Keratinocyte (primary cell): Measurements from ENCODE around the gene VPREB1.
"Not testable (repeated sequence)": the region's sequence is repeated elsewhere in the genome, so short reads cannot be mapped to it uniquely, and the experiment has no call there.

Source experiments
- EZH2 ChIP-seq: IDR thresholded peaks from one replicate; pipeline ENCODE4 v1.6.1; 2012; ENCODE audit warnings: inconsistent platforms, mild to moderate bottlenecking, low read length, moderate library complexity
- TF ChIP-seq, protein P1 (sequence below), 3 experiments: IDR thresholded peaks in 1 of 3; conservative IDR thresholded peaks in 1 of 3; optimal IDR thresholded peaks in 1 of 3; 2 replicates in 2 of 3; 3 replicates in 1 of 3; pipeline versions ENCODE3 to v1.5.1; 2011; ENCODE audit warnings: low read length in 3 of 3, mild to moderate bottlenecking in 3 of 3, moderate library complexity in 2 of 3, control low read depth in 1 of 3, inconsistent platforms in 1 of 3; ENCODE audit not compliant: insufficient read depth in 2 of 3; ENCODE audit errors: extremely low read depth in 1 of 3

DNA sequence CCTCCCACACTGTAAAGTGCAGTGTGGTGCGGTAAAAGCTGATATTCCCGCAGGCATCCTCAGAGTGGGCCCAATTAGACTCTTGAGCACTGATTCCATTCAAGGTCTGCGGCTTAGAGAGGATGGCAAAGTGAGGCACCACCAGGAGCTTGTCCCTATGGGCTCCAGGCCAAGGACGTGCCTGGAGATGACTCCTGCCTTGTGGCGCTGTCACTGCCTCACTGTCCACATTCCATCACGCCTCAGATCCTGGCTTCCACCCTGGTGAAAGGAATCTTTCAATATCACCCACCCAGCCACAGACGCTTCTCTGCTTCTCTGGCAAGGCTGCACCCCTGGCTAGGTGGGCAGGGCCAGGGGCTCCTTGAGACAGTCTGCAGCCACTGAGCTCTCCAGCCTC, 23.5 kb upstream of the VPREB1 start:
- TF ChIP-seq, protein P1, sequence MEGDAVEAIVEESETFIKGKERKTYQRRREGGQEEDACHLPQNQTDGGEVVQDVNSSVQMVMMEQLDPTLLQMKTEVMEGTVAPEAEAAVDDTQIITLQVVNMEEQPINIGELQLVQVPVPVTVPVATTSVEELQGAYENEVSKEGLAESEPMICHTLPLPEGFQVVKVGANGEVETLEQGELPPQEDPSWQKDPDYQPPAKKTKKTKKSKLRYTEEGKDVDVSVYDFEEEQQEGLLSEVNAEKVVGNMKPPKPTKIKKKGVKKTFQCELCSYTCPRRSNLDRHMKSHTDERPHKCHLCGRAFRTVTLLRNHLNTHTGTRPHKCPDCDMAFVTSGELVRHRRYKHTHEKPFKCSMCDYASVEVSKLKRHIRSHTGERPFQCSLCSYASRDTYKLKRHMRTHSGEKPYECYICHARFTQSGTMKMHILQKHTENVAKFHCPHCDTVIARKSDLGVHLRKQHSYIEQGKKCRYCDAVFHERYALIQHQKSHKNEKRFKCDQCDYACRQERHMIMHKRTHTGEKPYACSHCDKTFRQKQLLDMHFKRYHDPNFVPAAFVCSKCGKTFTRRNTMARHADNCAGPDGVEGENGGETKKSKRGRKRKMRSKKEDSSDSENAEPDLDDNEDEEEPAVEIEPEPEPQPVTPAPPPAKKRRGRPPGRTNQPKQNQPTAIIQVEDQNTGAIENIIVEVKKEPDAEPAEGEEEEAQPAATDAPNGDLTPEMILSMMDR (optimal IDR thresholded peaks at IDR 0.05 in 1 of 3, IDR thresholded peaks at IDR 0.05 in 1 of 3, conservative IDR thresholded peaks at IDR 0.05 in 1 of 3; ENCODE audit: extremely low read depth in 1 of 3, insufficient read depth in 2 of 3, low read length in 3 of 3), result not testable (repeated sequence)
- not testable (repeated sequence) for TF ChIP-seq EZH2
